HUES6 (cell line): Measurements from ENCODE around the gene SLFN11.
A peak's percentile ranks its signal among the peaks of the same experiment; 100 is the strongest.
"Not testable (repeated sequence)": the region's sequence is repeated elsewhere in the genome, so short reads cannot be mapped to it uniquely, and the experiment has no call there.

Experiments used
- H3K27ac ChIP-seq: 2 replicates; pipeline ENCODE4 v1.7.0; 2013; ENCODE audit warnings: low read depth, mild to moderate bottlenecking, low read length, inconsistent platforms
- H3K27me3 ChIP-seq: 2 replicates; pipeline ENCODE4 v1.6.1; 2013; ENCODE audit warnings: low read length; ENCODE audit not compliant: control insufficient read depth, insufficient read depth
- H3K36me3 ChIP-seq: 2 replicates; pipeline ENCODE4 v1.6.1; 2013; ENCODE audit warnings: low read length; ENCODE audit not compliant: control insufficient read depth, insufficient read depth
- H3K4me1 ChIP-seq: 2 replicates; pipeline ENCODE4 v1.6.1; 2013; ENCODE audit warnings: low read length; ENCODE audit not compliant: control insufficient read depth, insufficient read depth
- H3K4me3 ChIP-seq: 2 replicates; pipeline ENCODE4 v1.5.1; 2013; ENCODE audit warnings: low read depth, low read length
- H3K9ac ChIP-seq: one replicate; pipeline ENCODE4 v1.6.1; 2013; ENCODE audit warnings: mild to moderate bottlenecking, low read length
- H3K9me3 ChIP-seq: 2 replicates; pipeline ENCODE4 v1.6.1; 2013; ENCODE audit warnings: low read depth, low read length; ENCODE audit not compliant: control insufficient read depth, insufficient read depth

SLFN11 gene, protein sequence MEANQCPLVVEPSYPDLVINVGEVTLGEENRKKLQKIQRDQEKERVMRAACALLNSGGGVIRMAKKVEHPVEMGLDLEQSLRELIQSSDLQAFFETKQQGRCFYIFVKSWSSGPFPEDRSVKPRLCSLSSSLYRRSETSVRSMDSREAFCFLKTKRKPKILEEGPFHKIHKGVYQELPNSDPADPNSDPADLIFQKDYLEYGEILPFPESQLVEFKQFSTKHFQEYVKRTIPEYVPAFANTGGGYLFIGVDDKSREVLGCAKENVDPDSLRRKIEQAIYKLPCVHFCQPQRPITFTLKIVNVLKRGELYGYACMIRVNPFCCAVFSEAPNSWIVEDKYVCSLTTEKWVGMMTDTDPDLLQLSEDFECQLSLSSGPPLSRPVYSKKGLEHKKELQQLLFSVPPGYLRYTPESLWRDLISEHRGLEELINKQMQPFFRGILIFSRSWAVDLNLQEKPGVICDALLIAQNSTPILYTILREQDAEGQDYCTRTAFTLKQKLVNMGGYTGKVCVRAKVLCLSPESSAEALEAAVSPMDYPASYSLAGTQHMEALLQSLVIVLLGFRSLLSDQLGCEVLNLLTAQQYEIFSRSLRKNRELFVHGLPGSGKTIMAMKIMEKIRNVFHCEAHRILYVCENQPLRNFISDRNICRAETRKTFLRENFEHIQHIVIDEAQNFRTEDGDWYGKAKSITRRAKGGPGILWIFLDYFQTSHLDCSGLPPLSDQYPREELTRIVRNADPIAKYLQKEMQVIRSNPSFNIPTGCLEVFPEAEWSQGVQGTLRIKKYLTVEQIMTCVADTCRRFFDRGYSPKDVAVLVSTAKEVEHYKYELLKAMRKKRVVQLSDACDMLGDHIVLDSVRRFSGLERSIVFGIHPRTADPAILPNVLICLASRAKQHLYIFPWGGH

DNA sequence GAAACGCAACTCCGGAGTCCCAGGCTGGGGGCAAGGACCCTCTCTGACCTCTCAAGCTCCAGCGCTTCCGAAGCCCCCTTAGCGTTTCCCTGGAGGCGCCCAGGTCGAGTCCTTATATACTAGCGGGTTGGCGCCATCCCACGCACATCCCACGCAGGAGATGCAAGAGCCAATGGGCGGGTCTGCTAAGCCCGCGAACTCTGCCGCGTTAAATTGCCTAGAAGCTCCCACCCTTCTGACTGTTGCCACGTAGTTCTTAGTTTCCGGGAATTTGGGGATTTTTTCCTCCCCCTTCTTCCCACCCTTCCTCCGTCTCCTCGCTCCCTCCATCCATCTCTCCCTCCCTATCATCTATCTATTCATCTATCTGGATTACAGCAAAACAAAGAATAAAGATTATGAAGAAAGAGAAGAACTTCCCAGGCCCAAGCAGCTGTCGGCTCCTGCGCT, at the start of gene SLFN11:
Gene SLFN11, minus strand, starts transcription at position 88 of the 450 bp plus-strand sequence. CDS start 9,814 bp downstream, outside the sequence.
- Histone ChIP-seq H3K27ac (no peak within 1 kb of the TSS), H3K9ac (peak within 1 kb of the TSS; percentile 10), H3K36me3 (no peaks in the 10 kb centered on the region), H3K4me3 (peak within 1 kb of the TSS; percentile 68), H3K4me1 (peaks cover 6% of the 10 kb centered on the region), H3K27me3 (peaks cover 93% of the 10 kb centered on the region), H3K9me3 (peaks cover 5% of the 10 kb centered on the region; the same call in 1 of the 2 replicates)

- H3K9ac ChIP-seq, H3K4me3 ChIP-seq, H3K27me3 ChIP-seq, H3K27ac ChIP-seq, H3K9me3 ChIP-seq, H3K4me1 ChIP-seq: not testable (repeated sequence)
- H3K36me3 ChIP-seq = peaks cover 57% of the 10 kb centered on the region
These were observed 47.6 kb upstream of the SLFN11 start for GRCh38 chr17:35421069-35421468.

DNA sequence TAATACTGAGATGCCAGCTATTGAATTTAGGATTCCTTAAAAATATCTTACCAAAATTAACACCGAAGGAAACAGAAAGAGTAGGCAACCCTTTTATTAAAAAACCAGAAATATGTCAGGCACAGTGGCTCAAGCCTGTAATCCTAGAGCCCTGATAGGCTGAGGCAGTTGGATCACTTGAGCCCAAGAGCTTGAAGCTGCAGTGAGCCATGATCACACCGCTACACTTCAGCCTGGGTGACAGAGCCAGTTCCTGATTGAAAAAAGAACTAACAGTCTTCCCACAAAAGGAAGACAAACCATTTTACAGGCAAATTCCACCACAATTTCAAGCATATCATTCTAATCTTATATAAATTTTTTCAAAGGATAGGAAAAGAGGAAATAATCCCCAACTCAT, 43.2 kb upstream of the SLFN11 start:
- Histone ChIP-seq H3K9ac (no peak overlapping the region), H3K4me1 (no peaks in the 10 kb centered on the region), H3K36me3 (peaks cover 51% of the 10 kb centered on the region), H3K9me3 (peaks cover 5% of the 10 kb centered on the region; the same call in 1 of the 2 replicates), H3K27me3 (no peaks in the 10 kb centered on the region), H3K27ac (no peak overlapping the region), H3K4me3 (no peak overlapping the region)

DNA sequence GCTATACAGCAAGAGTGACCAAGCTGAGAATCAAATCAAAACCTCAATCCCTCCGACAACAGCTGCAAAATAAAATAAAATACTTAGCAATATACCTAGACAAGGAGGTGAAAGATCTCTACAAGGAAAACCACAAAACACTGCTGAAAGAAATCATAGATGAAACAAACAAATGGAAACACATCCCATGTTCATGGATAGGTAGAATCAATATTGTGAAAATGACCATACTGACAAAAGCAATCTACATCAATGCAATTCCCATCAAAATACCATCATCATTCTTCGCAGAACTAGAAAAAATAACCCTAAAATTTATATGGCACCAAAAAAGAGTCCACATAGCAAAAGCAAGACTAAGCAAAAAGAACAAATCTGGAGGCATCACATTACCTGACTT, 41.3 kb upstream of the SLFN11 start:
- H3K27me3 ChIP-seq, H3K27ac ChIP-seq, H3K4me1 ChIP-seq, H3K4me3 ChIP-seq, H3K9me3 ChIP-seq, H3K9ac ChIP-seq: not testable (repeated sequence)
- H3K36me3 ChIP-seq = peaks cover 58% of the 10 kb centered on the region

DNA sequence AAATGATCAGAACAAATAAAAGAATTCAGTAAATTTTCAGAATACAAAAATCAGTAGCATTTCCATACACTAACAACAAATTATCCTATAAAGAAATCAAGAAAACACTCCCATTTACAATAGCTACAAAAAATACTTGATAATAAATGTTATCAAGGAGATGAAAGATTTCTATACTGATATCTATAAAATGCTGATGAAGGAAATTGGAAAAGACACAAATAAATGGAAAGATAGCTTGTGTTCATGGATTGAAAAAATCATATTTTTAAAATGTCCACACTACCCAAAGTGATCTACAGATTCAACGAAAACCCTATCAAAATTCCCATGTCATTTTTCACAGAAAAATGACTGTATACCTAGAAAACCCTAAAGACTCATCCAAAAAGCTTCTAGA, 40.8 kb upstream of the SLFN11 start:
- Histone ChIP-seq H3K4me3 (no peak overlapping the region), H3K27me3 (no peaks in the 10 kb centered on the region), H3K9ac (no peak overlapping the region), H3K36me3 (peaks cover 57% of the 10 kb centered on the region), H3K27ac (no peak overlapping the region), H3K4me1 (no peaks in the 10 kb centered on the region), H3K9me3 (peaks cover 5% of the 10 kb centered on the region; the same call in 1 of the 2 replicates)

DNA sequence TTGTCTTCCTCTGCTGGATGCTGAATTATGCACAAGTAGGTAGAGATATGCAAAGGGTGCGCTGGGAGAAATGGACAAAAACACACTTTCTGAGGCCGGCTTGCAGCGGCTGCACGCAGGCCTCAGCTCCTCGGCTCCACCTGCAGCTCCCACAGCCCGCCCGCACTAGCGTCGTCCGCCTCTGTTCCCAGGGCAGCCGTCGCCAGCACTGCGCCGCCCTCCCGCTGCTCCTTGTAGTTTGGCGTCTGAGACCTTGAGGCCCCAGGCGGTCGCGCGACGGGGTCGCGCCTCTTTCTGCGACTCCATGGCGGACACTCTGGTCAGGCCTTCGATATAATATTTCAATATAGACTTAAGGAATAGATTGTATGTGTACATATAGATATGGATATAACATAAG, 34.1 kb upstream of the SLFN11 start:
- Histone ChIP-seq H3K9me3 (no peaks in the 10 kb centered on the region), H3K27me3 (no peaks in the 10 kb centered on the region), H3K36me3 (peaks cover 50% of the 10 kb centered on the region), H3K27ac (no peak overlapping the region), H3K9ac (no peak overlapping the region), H3K4me3 (no peak overlapping the region), H3K4me1 (no peaks in the 10 kb centered on the region)

DNA sequence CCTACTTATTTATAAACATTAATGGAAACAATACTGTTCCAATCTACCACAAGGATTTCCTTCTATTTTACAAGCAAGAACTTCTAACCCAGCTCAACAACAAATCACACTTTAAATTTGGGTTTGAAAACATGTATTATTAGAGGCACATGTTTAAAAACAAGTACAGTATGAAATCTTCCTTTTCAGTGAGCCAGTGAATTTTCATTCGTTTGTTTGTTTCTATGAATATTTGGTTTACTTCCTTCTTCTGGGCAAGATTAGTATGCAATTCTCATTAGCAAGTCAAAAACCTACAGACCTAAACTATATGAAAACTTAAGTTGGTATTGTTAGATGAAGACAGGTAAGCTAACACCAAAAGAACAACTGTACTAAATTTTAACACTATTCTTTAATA, 33.1 kb upstream of the SLFN11 start:
- Histone ChIP-seq H3K9me3 (no peaks in the 10 kb centered on the region), H3K4me1 (no peaks in the 10 kb centered on the region), H3K9ac (no peak overlapping the region), H3K36me3 (peaks cover 45% of the 10 kb centered on the region), H3K4me3 (no peak overlapping the region), H3K27me3 (no peaks in the 10 kb centered on the region), H3K27ac (no peak overlapping the region)

DNA sequence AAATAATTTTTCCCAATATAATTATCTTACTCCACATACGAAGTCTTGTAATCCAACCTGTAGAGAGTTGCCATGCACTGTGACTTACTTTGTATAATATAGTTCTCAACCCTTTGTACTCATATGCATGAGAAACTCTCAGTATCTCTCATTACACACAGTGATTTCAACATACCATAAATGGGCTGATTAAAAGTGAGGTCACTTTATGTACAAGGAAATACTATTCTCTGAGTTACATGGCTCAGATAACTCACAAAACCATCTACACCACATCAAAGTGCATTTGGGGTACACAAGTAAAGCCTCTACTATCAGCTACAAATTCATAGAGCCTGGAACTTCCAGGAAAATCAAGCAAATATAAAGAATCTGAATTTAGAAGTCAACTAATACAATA, 30.9 kb upstream of the SLFN11 start:
- Histone ChIP-seq H3K27me3 (no peaks in the 10 kb centered on the region), H3K27ac (no peak overlapping the region), H3K4me1 (no peaks in the 10 kb centered on the region), H3K36me3 (peaks cover 23% of the 10 kb centered on the region), H3K9ac (no peak overlapping the region), H3K4me3 (no peak overlapping the region), H3K9me3 (no peaks in the 10 kb centered on the region)

- not testable (repeated sequence) for H3K27ac ChIP-seq, H3K36me3 ChIP-seq, H3K4me1 ChIP-seq, H3K9ac ChIP-seq, H3K4me3 ChIP-seq, H3K27me3 ChIP-seq
- H3K9me3 ChIP-seq = peaks cover 15% of the 10 kb centered on the region
These were observed 20.4 kb upstream of the SLFN11 start for GRCh38 chr17:35393783-35394182.

GRCh38 chr17:35390663-35391062, 17.2 kb upstream of the SLFN11 start:
- Histone ChIP-seq H3K4me3 (no peak overlapping the region), H3K36me3 (no peaks in the 10 kb centered on the region), H3K9ac (no peak overlapping the region), H3K4me1 (no peaks in the 10 kb centered on the region), H3K27me3 (no peaks in the 10 kb centered on the region), H3K27ac (no peak overlapping the region), H3K9me3 (peaks cover 16% of the 10 kb centered on the region)

GRCh38 chr17:35390156-35390555, 16.7 kb upstream of the SLFN11 start:
- no peak overlapping the region for H3K9ac ChIP-seq
- no peaks in the 10 kb centered on the region for H3K27me3 ChIP-seq
- peaks cover 16% of the 10 kb centered on the region for H3K9me3 ChIP-seq
- no peak overlapping the region for H3K4me3 ChIP-seq
- no peaks in the 10 kb centered on the region for H3K36me3 ChIP-seq
- H3K27ac ChIP-seq = no peak overlapping the region
- H3K4me1 ChIP-seq = no peaks in the 10 kb centered on the region
